ENCODE measurements around the gene ARHGEF16. TPM values are rescaled to one million over a fixed set of nuclear protein-coding genes. Genes with fewer than 3 reads are reported as not detected.

The ARHGEF16 gene
- total RNA-seq, 1 donor from 2014 or later = 1.7 TPM

GRCh38 chr1:3425486-3426215 is 28.8 kb upstream of the ARHGEF16 start:
- TF ChIP-seq CTCF (IDR thresholded peaks at IDR 0.05; ENCODE audit: unreplicated experiment) = no peak
- Mint-ChIP-seq H3K4me3 (ENCODE audit: unreplicated experiment) (no peak overlapping the region), H3K27me3 (ENCODE audit: unreplicated experiment) (peaks cover 6% of the 10 kb centered on the region), H3K27ac (ENCODE audit: unreplicated experiment) (no peak overlapping the region), H3K4me1 (ENCODE audit: unreplicated experiment) (peaks cover 14% of the 10 kb centered on the region), H3K9me3 (ENCODE audit: unreplicated experiment) (peaks cover 5% of the 10 kb centered on the region), H3K36me3 (ENCODE audit: low read depth, unreplicated experiment) (peaks cover 9% of the 10 kb centered on the region)
- no peak for DNase-seq (ENCODE audit: low spot score)

- H3K9me3 Mint-ChIP-seq (ENCODE audit: unreplicated experiment) = peaks cover 2% of the 10 kb centered on the region
- peaks cover 5% of the 10 kb centered on the region for H3K27me3 Mint-ChIP-seq (ENCODE audit: unreplicated experiment)
- H3K36me3 Mint-ChIP-seq (ENCODE audit: low read depth, unreplicated experiment) = peaks cover 2% of the 10 kb centered on the region
- H3K4me1 Mint-ChIP-seq (ENCODE audit: unreplicated experiment) = peaks cover 6% of the 10 kb centered on the region
- no peak for TF ChIP-seq CTCF (IDR thresholded peaks at IDR 0.05; ENCODE audit: unreplicated experiment)
- DNase-seq (ENCODE audit: low spot score) = no peak
- no peak overlapping the region for H3K27ac Mint-ChIP-seq (ENCODE audit: unreplicated experiment)
- no peak overlapping the region for H3K4me3 Mint-ChIP-seq (ENCODE audit: unreplicated experiment)
Measured at GRCh38 chr1:3426956-3427535, 27.4 kb upstream of the ARHGEF16 start.

GRCh38 chr1:3427711-3428704 is 26.5 kb upstream of the ARHGEF16 start:
- DNase-seq (ENCODE audit: low spot score) = no peak
- no peaks in the 10 kb centered on the region for H3K36me3 Mint-ChIP-seq (ENCODE audit: low read depth, unreplicated experiment)

GRCh38 chr1:3428899-3429298 is 25.6 kb upstream of the ARHGEF16 start:
- Mint-ChIP-seq H3K27me3 (ENCODE audit: unreplicated experiment) (peaks cover 6% of the 10 kb centered on the region), H3K9me3 (ENCODE audit: unreplicated experiment) (no peaks in the 10 kb centered on the region), H3K36me3 (ENCODE audit: low read depth, unreplicated experiment) (no peaks in the 10 kb centered on the region), H3K4me3 (ENCODE audit: unreplicated experiment) (no peak overlapping the region), H3K4me1 (ENCODE audit: unreplicated experiment) (peaks cover 4% of the 10 kb centered on the region), H3K27ac (ENCODE audit: unreplicated experiment) (no peak overlapping the region)
- DNase-seq (ENCODE audit: low spot score) = no peak
- TF ChIP-seq CTCF (IDR thresholded peaks at IDR 0.05; ENCODE audit: unreplicated experiment) = no peak

More at GRCh38 chr1:3427711-3428704, 26.5 kb upstream of the ARHGEF16 start:
- Mint-ChIP-seq H3K9me3 (ENCODE audit: unreplicated experiment) (no peaks in the 10 kb centered on the region), H3K4me1 (ENCODE audit: unreplicated experiment) (peaks cover 4% of the 10 kb centered on the region), H3K4me3 (ENCODE audit: unreplicated experiment) (no peak overlapping the region), H3K27me3 (ENCODE audit: unreplicated experiment) (peaks cover 6% of the 10 kb centered on the region), H3K27ac (ENCODE audit: unreplicated experiment) (no peak overlapping the region)
- no peak for TF ChIP-seq CTCF (IDR thresholded peaks at IDR 0.05; ENCODE audit: unreplicated experiment)

Data from endothelial cell (in vitro differentiated cells).